DMS53 treated with DMSO at 0.1 percent for 48 hours (cell line): ENCODE data around the gene PSMB11.

ENCODE experiments used
- DNase-seq: peaks from one replicate; lab custom pipeline; 2025; ENCODE audit not compliant: unreplicated experiment; lab: John Stamatoyannopoulos, UW

Gene PSMB11

DNA sequence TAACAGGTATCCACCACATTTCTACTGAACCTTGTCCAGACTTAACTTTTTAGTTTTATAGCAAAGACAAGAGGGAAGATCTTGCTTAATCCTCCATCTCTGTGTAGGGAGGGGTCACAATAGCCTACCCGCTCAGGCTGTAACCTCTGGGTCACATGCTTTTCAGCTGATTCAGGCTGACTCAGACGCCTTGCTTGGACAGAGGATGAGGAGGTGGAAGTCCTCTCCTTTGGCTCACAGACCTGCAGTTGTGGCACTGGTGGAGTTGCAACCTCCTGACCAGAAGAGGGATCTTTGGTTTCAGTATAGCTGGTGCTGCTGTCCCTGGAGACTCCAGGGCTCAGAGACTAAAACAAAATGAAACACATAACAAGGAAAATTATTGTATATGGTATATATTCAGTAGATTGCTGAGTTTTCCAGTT is 36.7 kb downstream of the PSMB11 start:
- no peak for DNase-seq

DNA sequence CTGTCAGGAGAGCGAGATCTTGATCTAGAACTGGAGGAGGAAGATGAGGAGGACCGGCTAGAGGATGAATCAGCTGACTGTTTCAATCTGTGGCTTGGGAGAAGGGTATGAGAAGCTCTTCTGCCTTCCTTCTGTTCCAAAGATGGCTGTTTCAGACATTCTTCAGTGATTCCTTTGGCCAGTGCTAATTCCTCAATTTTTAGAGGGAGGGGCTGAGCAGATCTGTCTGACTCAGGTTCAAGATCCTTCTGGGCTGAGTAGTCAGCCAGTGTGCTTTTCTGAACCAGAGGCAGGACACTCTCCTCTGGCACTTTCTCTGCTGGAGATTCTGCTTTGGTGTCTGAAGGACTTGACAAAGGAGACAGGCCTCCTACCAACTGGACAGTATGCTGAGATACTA is 37.7 kb downstream of the PSMB11 start:
- DNase-seq = no peak

DNA sequence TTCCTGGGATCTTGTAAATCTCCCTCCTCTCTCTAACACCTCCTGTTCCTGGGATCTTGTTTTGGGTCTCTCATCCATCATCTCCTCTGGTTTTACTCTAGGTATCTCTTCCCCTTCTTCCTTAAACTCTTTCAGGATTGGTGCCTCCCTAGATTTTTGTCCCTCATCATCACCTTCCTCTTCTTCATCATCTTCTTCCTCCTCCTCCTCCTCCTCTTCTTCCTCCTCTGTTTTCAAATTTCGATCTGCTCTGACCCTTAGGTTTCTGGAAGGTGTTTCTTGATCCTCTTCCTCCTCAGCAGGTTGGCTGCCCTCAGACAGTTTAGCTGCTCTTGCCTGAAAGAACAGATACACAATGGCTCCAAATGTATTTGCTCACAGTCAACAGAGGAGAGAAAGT is 38.5 kb downstream of the PSMB11 start:
- no peak for DNase-seq

DNA sequence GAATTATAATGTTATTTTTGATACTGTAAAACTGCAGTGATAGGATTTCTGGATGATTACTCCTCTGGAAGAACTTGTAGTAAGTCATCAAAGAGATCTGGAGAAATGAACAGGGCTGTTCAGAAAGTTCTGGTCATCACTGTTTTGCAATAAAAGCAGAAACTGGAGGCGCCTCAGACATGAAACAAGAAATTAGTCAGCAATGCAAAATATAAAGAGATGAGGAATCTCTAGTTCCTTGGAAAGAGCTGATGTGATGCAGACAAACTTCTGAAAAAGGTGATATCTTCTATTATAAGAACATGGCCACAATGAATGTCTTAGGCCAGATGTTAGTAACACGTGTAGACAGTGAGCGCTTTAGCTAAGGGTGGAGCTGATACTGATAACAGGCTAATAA is 43.4 kb downstream of the PSMB11 start:
- DNase-seq = no peak

DNA sequence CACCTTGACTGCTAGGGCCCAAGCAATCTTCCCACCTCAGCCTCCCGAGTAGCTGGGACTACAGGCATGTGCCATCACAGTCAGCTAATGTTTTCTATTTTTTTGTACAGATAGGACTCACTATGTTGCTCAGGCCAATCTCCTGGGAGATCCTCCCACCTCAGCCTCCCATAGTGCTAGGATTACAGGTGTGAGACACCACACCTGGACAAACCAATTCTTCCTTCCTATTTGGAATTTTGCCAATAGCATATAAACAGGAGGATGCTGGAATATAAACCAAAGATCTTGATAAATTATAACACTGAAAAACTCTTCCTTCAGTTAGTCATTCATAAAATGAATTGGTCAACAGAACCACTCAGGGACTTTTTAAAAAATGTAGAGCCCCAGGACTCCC is 44.6 kb downstream of the PSMB11 start:
- no peak for DNase-seq

DNA sequence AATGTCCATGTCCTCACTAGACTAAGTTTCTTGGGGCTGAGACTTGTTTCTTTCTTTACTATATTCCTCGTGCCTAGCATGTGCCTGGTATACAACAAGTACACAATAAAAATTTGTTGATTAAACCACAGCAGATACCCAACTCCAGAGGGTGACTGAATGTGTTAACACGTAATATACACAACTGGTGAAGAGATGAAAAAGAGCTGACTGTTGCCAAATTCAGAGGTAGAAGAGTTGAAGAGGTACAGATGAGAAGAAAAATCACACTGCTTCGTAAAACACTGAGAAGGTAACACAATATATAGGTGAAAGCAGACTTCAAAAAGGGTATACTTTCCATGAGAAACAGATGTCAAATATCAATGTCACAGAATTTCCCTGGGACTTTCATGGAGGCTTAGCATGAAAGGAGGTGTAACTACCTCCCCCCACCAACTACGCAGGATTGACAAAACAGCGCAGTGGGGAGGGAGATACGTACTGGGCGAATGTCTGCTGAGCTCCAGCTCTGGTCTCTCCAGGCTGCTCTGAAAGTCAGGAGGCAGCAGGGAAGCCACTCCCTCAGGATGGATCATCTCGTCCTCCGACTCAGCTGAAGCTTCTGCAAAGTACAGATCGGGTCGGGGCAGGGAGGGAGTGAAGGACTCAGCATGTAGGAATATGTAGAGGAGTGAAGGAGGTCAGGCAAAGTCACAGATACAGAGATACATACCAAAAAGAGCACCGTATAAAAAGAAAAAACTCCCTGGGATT is 47.7 kb downstream of the PSMB11 start:
- no peak for DNase-seq

DNA sequence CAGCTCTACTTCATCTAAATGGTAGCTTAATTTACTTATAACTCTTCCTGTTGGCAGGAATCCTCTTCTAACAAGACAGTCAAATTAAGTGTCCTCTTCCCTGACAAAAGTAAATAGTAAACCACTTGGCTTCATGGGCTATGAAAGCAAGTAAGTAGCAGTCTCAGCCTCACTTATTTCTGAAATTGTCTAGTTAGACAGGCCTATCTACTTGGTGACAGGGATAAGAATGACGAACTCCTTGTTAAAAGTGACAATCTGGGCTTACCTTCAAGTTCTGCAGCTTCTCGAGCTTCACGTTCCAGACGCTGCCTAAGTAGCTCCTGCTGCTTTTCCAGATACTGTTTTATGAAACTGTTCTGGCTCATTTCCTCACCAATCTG is 48.2 kb downstream of the PSMB11 start:
- DNase-seq = no peak

DNA sequence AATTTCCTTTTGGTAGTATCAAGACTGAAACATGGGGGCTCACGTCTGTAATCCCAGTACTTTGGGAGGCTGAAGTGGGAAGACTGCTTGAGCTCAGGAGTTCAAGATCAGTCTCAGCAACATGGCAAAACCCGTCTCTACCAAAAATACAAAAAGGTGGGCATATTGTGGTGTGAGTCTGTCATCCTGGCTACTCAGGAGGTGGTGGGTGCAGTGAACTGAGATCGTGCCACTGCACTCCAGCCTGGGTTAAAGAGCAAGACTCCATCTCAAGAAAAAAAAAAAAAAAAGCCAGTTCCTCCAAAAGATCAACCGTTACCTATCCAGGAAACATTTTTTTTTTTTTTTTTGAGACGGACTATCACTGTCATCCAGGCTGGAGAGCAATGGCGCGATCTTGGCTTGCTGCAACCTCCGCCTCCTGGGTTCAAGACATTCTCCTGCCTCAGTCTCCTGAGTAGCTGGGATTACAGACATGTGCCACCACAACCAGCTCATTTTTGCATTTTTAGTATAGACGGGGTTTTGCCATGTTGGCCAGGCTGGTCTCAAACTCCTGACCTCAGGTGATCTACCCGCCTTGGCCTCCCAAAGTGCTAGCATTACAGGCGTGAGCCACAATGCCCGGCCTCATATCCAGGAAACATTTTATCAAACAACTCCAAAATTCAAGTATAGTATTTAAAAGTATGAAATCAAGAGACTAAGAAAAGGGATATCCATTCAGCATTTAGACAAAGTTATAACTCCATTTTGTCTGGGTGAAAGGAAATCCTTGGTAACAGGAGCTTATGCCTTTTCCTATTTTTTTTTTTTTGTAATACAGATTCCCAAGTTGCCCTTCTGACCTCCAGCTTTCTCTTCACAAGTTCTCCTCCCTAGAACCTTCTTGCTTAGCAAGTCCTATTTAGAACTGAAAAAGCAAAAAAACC is 49.5 kb downstream of the PSMB11 start:
- DNase-seq = no peak

DNA sequence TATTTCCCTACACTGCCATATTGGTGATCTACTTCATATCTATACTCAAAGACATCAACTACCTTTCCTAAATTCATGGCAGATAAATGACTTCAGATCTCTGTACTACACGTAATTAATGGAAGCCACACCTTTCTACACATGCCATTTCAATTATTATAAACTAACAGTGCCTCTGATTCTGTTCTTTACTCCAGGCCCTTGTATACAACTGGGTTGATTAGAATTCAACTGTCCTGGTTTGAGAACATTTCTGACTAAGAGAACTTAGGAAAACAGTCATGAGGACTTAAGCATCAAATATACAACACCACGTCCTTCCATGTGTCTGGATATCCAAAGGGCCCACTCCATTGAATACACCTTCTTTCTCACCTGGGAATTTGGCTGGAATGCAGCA is 51.1 kb downstream of the PSMB11 start:
- no peak for DNase-seq

DNA sequence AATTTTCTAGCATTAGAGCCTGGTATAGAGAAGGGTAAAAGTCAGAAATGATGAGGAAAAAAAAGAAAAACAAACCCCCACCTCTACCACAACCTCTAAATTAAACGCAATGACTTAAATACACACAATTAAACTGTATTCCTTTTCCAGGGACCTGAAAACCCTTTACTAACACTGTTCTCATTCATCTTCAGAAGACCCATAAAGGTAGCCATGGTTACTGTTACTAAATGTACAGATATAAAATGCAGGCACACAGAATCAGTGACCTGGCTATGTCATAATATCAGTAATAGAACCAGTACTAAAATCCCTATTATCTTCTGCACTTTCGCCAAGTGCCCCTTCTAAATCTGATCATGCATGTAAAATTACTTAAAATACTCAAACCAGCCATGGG is 51.5 kb downstream of the PSMB11 start:
- DNase-seq = no peak
